ENCODE data around the gene ITGAD. TPM values are rescaled to one million over a fixed set of nuclear protein-coding genes. Genes with fewer than 3 reads are reported as not detected.

The ITGAD gene
- total and polyA plus RNA-seq, 2 experiments from 2014 or later, result not detected

GRCh38 chr16:31400191-31400590 is 7.1 kb downstream of the ITGAD start (continued):
- TF ChIP-seq, protein P1, sequence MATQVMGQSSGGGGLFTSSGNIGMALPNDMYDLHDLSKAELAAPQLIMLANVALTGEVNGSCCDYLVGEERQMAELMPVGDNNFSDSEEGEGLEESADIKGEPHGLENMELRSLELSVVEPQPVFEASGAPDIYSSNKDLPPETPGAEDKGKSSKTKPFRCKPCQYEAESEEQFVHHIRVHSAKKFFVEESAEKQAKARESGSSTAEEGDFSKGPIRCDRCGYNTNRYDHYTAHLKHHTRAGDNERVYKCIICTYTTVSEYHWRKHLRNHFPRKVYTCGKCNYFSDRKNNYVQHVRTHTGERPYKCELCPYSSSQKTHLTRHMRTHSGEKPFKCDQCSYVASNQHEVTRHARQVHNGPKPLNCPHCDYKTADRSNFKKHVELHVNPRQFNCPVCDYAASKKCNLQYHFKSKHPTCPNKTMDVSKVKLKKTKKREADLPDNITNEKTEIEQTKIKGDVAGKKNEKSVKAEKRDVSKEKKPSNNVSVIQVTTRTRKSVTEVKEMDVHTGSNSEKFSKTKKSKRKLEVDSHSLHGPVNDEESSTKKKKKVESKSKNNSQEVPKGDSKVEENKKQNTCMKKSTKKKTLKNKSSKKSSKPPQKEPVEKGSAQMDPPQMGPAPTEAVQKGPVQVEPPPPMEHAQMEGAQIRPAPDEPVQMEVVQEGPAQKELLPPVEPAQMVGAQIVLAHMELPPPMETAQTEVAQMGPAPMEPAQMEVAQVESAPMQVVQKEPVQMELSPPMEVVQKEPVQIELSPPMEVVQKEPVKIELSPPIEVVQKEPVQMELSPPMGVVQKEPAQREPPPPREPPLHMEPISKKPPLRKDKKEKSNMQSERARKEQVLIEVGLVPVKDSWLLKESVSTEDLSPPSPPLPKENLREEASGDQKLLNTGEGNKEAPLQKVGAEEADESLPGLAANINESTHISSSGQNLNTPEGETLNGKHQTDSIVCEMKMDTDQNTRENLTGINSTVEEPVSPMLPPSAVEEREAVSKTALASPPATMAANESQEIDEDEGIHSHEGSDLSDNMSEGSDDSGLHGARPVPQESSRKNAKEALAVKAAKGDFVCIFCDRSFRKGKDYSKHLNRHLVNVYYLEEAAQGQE (IDR thresholded peaks at IDR 0.05; ENCODE audit: unreplicated experiment), result no peak
- TF ChIP-seq EZH2phosphoT487 (IDR thresholded peaks at IDR 0.05; ENCODE audit: unreplicated experiment) (no peak), ZNF114 (CRISPR knock-in tag; IDR thresholded peaks at IDR 0.05) (no peak)

DNA sequence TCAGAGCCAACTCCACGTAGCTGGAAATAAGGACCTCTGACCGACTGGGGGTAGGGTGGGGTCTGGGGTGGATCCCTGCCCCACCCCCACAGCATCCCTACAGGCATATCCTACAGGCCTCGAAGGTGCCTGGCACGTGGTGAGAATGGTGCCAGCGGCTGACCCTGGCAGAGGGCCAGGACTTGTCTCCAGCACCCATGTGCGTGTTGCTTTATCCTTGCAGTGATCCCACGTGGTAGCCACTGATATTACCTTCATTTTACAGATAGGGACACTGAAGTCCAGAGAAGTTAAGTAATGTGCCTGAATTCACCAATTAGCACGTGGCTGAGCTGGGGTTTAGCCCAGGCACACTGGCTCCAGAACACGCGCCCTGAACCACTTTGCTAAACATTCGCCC is 8.3 kb downstream of the ITGAD start:
- Mint-ChIP-seq H3K27me3 (ENCODE audit: insufficient read depth, low read depth, poor library complexity) (peaks cover 4% of the 10 kb centered on the region), H3K9me3 (peaks cover 12% of the 10 kb centered on the region; the same call in 1 of the 3 replicates), H3K4me3 (no peak overlapping the region), H3K4me1 (no peaks in the 10 kb centered on the region), H3K36me3 (ENCODE audit: low read depth) (no peaks in the 10 kb centered on the region), H3K27ac (no peak overlapping the region)
- no peak for ATAC-seq
- DNase-seq (ENCODE audit: low spot score), result no peak
- Histone ChIP-seq H3F3A (replicated peaks; ENCODE audit: low read depth) (no peaks in the 10 kb centered on the region), H3K4me2 (no peak overlapping the region), H3K4me1 (ENCODE audit: insufficient read depth) (no peaks in the 10 kb centered on the region), H3K79me2 (replicated peaks; ENCODE audit: insufficient read depth) (no peaks in the 10 kb centered on the region), H3K36me3 (ENCODE audit: insufficient read depth) (no peaks in the 10 kb centered on the region), H3K4me3 (no peak overlapping the region), H3K27ac (ENCODE audit: low read depth) (no peak overlapping the region), H4K20me1 (replicated peaks; ENCODE audit: insufficient read depth) (no peaks in the 10 kb centered on the region), H2AFZ (no peak overlapping the region), H3K27me3 (ENCODE audit: insufficient read depth) (no peaks in the 10 kb centered on the region), H3K9me2 (ENCODE audit: insufficient read depth) (no peaks in the 10 kb centered on the region)
- TF ChIP-seq NANOG (IDR thresholded peaks at IDR 0.05; ENCODE audit: borderline replicate concordance) (no peak), JUNB (IDR thresholded peaks at IDR 0.05; ENCODE audit: unreplicated experiment) (no peak), CREB1 (CRISPR knock-in tag; IDR thresholded peaks at IDR 0.05; ENCODE audit: low read depth) (no peak), POLR2AphosphoS5 (IDR thresholded peaks at IDR 0.05; ENCODE audit: low read depth) (no peak), EZH2 (IDR thresholded peaks at IDR 0.05; ENCODE audit: low read depth, unreplicated experiment) (no peak), ZNF114 (CRISPR knock-in tag; IDR thresholded peaks at IDR 0.05) (no peak), STAT1 (IDR thresholded peaks at IDR 0.05; ENCODE audit: unreplicated experiment) (no peak), ZNF462 (CRISPR knock-in tag; IDR thresholded peaks at IDR 0.05) (no peak), ZNF331 (CRISPR knock-in tag; IDR thresholded peaks at IDR 0.05; ENCODE audit: low read depth) (no peak)
- TF ChIP-seq, protein P2, sequence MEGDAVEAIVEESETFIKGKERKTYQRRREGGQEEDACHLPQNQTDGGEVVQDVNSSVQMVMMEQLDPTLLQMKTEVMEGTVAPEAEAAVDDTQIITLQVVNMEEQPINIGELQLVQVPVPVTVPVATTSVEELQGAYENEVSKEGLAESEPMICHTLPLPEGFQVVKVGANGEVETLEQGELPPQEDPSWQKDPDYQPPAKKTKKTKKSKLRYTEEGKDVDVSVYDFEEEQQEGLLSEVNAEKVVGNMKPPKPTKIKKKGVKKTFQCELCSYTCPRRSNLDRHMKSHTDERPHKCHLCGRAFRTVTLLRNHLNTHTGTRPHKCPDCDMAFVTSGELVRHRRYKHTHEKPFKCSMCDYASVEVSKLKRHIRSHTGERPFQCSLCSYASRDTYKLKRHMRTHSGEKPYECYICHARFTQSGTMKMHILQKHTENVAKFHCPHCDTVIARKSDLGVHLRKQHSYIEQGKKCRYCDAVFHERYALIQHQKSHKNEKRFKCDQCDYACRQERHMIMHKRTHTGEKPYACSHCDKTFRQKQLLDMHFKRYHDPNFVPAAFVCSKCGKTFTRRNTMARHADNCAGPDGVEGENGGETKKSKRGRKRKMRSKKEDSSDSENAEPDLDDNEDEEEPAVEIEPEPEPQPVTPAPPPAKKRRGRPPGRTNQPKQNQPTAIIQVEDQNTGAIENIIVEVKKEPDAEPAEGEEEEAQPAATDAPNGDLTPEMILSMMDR (conservative IDR thresholded peaks at IDR 0.05; ENCODE audit: low read depth in 2 of 2), result no peak
- TF ChIP-seq, protein P3, sequence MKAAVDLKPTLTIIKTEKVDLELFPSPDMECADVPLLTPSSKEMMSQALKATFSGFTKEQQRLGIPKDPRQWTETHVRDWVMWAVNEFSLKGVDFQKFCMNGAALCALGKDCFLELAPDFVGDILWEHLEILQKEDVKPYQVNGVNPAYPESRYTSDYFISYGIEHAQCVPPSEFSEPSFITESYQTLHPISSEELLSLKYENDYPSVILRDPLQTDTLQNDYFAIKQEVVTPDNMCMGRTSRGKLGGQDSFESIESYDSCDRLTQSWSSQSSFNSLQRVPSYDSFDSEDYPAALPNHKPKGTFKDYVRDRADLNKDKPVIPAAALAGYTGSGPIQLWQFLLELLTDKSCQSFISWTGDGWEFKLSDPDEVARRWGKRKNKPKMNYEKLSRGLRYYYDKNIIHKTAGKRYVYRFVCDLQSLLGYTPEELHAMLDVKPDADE (IDR thresholded peaks at IDR 0.05), result no peak

Measured in GM23338 (cell line).